ENCODE data around the gene TACC3.
A peak's percentile ranks its signal among the peaks of the same experiment; 100 is the strongest.

Gene TACC3

GRCh38 chr4:1744552-1744951, 23.2 kb downstream of the TACC3 start:
- no peak for TF ChIP-seq CTCF (IDR thresholded peaks at IDR 0.05)
- TF ChIP-seq ZFX (IDR thresholded peaks at IDR 0.05; ENCODE audit: borderline replicate concordance) = no peak
- peak overlapping the region; percentile 13; the same call in 1 of the 2 replicates for H3K27ac ChIP-seq

- TF ChIP-seq CTCF (IDR thresholded peaks at IDR 0.05) (no peak), ZFX (IDR thresholded peaks at IDR 0.05; ENCODE audit: borderline replicate concordance) (no peak)
- H3K27ac ChIP-seq = peak overlapping the region; percentile 13; the same call in 1 of the 2 replicates
Observed at GRCh38 chr4:1745165-1745564, 23.8 kb downstream of the TACC3 start.

- 0 out of 2 replicates have a peak overlapping the region, but pooled peaks have one; percentile 13 for H3K27ac ChIP-seq
- TF ChIP-seq ZFX (IDR thresholded peaks at IDR 0.05; ENCODE audit: borderline replicate concordance) (no peak), CTCF (IDR thresholded peaks at IDR 0.05) (no peak)
Observed at GRCh38 chr4:1745697-1746096, 24.4 kb downstream of the TACC3 start.

GRCh38 chr4:1746265-1746691, 25.0 kb downstream of the TACC3 start:
- H3K27ac ChIP-seq = no peak overlapping the region
- TF ChIP-seq ZFX (IDR thresholded peaks at IDR 0.05; ENCODE audit: borderline replicate concordance) (no peak), CTCF (IDR thresholded peaks at IDR 0.05) (peak; percentile 94)

- TF ChIP-seq CTCF (IDR thresholded peaks at IDR 0.05) (no peak), ZFX (IDR thresholded peaks at IDR 0.05; ENCODE audit: borderline replicate concordance) (no peak)
- no peak overlapping the region for H3K27ac ChIP-seq
Observed at GRCh38 chr4:1746919-1747602, 25.7 kb downstream of the TACC3 start.

- no peak overlapping the region for H3K27ac ChIP-seq
- no peak for TF ChIP-seq ZFX (IDR thresholded peaks at IDR 0.05; ENCODE audit: borderline replicate concordance)
- TF ChIP-seq CTCF (IDR thresholded peaks at IDR 0.05) = no peak
Observed at GRCh38 chr4:1747603-1747967, 26.3 kb downstream of the TACC3 start.

GRCh38 chr4:1748465-1748995, 27.2 kb downstream of the TACC3 start:
- TF ChIP-seq CTCF (IDR thresholded peaks at IDR 0.05) = peak; percentile 87
- TF ChIP-seq ZFX (IDR thresholded peaks at IDR 0.05; ENCODE audit: borderline replicate concordance) = no peak
- H3K27ac ChIP-seq = no peak overlapping the region

All from 22Rv1 (cell line).